Measurements from ENCODE around the gene MTSS2. TPM values are rescaled to one million over a fixed set of nuclear protein-coding genes. Genes with fewer than 3 reads are reported as not detected.

MTSS2 gene
- total and polyA plus RNA-seq, 2 of the 4 experiments (the other 2 are of a cell fraction): 9.1 to 86.2 TPM

DNA sequence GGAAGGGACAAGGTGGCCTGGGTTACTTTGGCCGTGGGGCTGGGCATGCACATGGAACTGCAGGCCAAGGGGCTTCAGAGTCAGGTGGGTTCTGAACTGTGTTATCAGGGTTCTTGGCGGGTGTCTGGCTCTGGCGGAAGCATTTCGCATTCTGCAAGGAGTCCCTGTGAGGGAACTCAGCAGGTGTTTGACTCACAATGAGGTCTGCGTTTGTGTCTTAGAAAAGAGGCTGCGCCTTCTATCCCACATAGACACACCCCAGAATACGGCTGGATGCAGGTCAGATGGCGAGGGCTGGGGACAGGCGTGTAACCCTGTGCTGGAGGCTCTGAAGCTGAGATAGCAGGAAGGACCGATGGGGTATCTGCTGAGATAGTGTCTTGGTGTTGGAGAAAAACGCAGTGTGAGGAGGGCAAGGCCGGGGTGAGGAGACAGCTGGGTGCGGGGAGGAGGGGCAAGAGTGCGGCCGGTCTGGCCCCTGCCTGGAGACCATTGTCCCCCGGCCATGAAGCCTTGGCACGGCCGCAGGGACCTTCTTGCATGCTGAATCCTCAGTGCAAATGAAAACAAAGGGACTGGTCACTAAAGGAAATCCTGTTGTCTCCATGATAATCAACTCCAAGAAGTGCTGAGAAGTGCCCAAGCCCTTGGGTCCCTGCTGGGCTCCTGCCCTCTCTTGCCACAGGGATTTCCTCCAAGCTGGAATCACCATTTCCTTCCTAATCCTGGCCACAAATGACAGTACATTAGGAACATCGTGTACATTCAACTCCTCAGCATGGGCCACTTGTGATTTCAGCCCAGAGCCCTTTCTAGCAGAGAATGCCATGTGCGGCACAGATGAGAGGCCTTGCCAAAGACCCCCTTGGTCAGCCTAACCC is 22.8 kb upstream of the MTSS2 start:
- Histone ChIP-seq H3K9me1 (ENCODE audit: insufficient read depth, low read length) (peaks cover 56% of the 10 kb centered on the region), H4K91ac (ENCODE audit: insufficient read depth, low read depth, low read length) (peak overlapping the region; percentile 72), H2BK15ac (ENCODE audit: low read depth, low read length) (peak overlapping the region; percentile 40; the same call in 1 of the 3 replicates), H2BK20ac (ENCODE audit: low read depth, low read length) (peak overlapping the region; percentile 66; the same call in 1 of the 2 replicates), H3K4me3 (ENCODE audit: insufficient read depth, low read depth, low read length) (no peak overlapping the region), H2BK120ac (ENCODE audit: low read depth, low read length) (peak overlapping the region; percentile 85), H3K4ac (ENCODE audit: low read depth, low read length) (peak overlapping the region; percentile 97), H3K27ac (ENCODE audit: insufficient read depth, low read length) (peak overlapping the region; percentile 26; the same call in 1 of the 2 replicates), H3K18ac (ENCODE audit: low read depth, low read length) (no peak overlapping the region), H3K23ac (ENCODE audit: low read depth, low read length) (no peak overlapping the region), H3K27me3 (ENCODE audit: control insufficient read depth, insufficient read depth, low read length) (no peaks in the 10 kb centered on the region), H3K14ac (replicated peaks; ENCODE audit: low read depth, low read length) (no peak overlapping the region), H3K79me1 (ENCODE audit: low read depth in 1 of 2, low read length in 2 of 2) (peaks cover 6 to 61% of the 10 kb centered on the region in 2 experiments), H3K56ac (ENCODE audit: extremely low read depth, insufficient read depth, low read length) (no peak overlapping the region), H2AK9ac (replicated peaks; ENCODE audit: low read depth, low read length, poor library complexity) (peak overlapping the region; percentile 50), H2AK5ac (ENCODE audit: low read depth, low read length) (peak overlapping the region; percentile 95), H3K36me3 (ENCODE audit: control insufficient read depth, insufficient read depth, low read length) (no peaks in the 10 kb centered on the region), H4K20me1 (ENCODE audit: insufficient read depth, low read length) (no peaks in the 10 kb centered on the region), H3K9ac (ENCODE audit: low read depth, low read length) (no peak overlapping the region), H2AFZ (replicated peaks; ENCODE audit: low read length, poor library complexity) (no peak overlapping the region), H4K5ac (ENCODE audit: low read depth, low read length) (peak overlapping the region; percentile 51), H3K4me1 (ENCODE audit: control insufficient read depth, insufficient read depth, low read length) (peaks cover 42% of the 10 kb centered on the region), H3K9me3 (ENCODE audit: control insufficient read depth, insufficient read depth, low read length) (no peaks in the 10 kb centered on the region), H4K8ac (ENCODE audit: low read depth in 2 of 2, low read length in 2 of 2) (peak overlapping the region in 1 of 2 experiments; percentile 33; a peak in 1 of 4 replicates), H3K4me2 (ENCODE audit: low read depth, low read length) (no peak overlapping the region), H2BK5ac (ENCODE audit: low read depth, low read length, poor library complexity, severe bottlenecking) (peak overlapping the region; percentile 13)
- no peak for DNase-seq
- CTCF ChIA-PET: no interaction called here
- intact Hi-C loops (cut with micrococcal nuclease) (no loop called here), dilution Hi-C loops (cut with HindIII; ENCODE audit: low sequenced_read_pairs, unreplicated experiment) (no loop called here), in situ Hi-C loops (cut with MboI; ENCODE audit: low sequenced_read_pairs) (no loop called here)
- WGBS, 2 experiments (ENCODE audit: extremely low coverage in 2 of 2, insufficient read length in 1 of 2): 88% methylated on average over 12 of the region's 20 CpGs; no CpG with 5 or more reads in 1 of the 2 experiments
- POLR2A ChIA-PET (ENCODE audit: unreplicated experiment): no interaction called here
- BruUV-seq (replicated peaks): no TSS peak
- no peak for ATAC-seq (ENCODE audit: low read depth)
- TF ChIP-seq RFX5 (IDR thresholded peaks at IDR 0.05; ENCODE audit: low read depth, low read length) (no peak), POLR2A (IDR thresholded peaks at IDR 0.05; ENCODE audit: low read depth, low read length) (no peak), CHD1 (IDR thresholded peaks at IDR 0.05; ENCODE audit: low read depth, low read length) (no peak), MXI1 (IDR thresholded peaks at IDR 0.05; ENCODE audit: borderline replicate concordance, low read depth, low read length) (no peak), BHLHE40 (IDR thresholded peaks at IDR 0.05; ENCODE audit: low read depth, low read length) (no peak), SMC3 (IDR thresholded peaks at IDR 0.05; ENCODE audit: low read depth, low read length) (no peak), FOS (IDR thresholded peaks at IDR 0.05; ENCODE audit: low read depth, low read length) (no peak), RCOR1 (IDR thresholded peaks at IDR 0.05; ENCODE audit: insufficient replicate concordance, low read length) (no peak), NFE2L2 (IDR thresholded peaks at IDR 0.05; ENCODE audit: low read depth, low read length) (no peak), MAZ (IDR thresholded peaks at IDR 0.05; ENCODE audit: borderline replicate concordance, low read depth, low read length) (no peak), CEBPB (IDR thresholded peaks at IDR 0.05; ENCODE audit: low read depth, low read length) (no peak), MAFK (IDR thresholded peaks at IDR 0.05; ENCODE audit: low read depth, low read length) (no peak)
- TF ChIP-seq, protein P1, sequence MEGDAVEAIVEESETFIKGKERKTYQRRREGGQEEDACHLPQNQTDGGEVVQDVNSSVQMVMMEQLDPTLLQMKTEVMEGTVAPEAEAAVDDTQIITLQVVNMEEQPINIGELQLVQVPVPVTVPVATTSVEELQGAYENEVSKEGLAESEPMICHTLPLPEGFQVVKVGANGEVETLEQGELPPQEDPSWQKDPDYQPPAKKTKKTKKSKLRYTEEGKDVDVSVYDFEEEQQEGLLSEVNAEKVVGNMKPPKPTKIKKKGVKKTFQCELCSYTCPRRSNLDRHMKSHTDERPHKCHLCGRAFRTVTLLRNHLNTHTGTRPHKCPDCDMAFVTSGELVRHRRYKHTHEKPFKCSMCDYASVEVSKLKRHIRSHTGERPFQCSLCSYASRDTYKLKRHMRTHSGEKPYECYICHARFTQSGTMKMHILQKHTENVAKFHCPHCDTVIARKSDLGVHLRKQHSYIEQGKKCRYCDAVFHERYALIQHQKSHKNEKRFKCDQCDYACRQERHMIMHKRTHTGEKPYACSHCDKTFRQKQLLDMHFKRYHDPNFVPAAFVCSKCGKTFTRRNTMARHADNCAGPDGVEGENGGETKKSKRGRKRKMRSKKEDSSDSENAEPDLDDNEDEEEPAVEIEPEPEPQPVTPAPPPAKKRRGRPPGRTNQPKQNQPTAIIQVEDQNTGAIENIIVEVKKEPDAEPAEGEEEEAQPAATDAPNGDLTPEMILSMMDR (conservative IDR thresholded peaks at IDR 0.05; ENCODE audit: low read depth, low read length): no peak
- TF ChIP-seq, protein P2, sequence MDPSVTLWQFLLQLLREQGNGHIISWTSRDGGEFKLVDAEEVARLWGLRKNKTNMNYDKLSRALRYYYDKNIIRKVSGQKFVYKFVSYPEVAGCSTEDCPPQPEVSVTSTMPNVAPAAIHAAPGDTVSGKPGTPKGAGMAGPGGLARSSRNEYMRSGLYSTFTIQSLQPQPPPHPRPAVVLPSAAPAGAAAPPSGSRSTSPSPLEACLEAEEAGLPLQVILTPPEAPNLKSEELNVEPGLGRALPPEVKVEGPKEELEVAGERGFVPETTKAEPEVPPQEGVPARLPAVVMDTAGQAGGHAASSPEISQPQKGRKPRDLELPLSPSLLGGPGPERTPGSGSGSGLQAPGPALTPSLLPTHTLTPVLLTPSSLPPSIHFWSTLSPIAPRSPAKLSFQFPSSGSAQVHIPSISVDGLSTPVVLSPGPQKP (IDR thresholded peaks at IDR 0.05; ENCODE audit: borderline replicate concordance, low read depth, low read length): no peak

Measured in IMR-90 (cell line).